ENCODE data around the gene VGLL4.

The VGLL4 gene

GRCh38 chr3:11543141-11543947 lies 100.4 kb downstream of the VGLL4 start:
- no peak overlapping the region for H3K4me3 ChIP-seq (ENCODE audit: control insufficient read depth, low read depth, low read length)
- DNase-seq (ENCODE audit: low read depth): no peak

GRCh38 chr3:11542551-11542950 lies 101.2 kb downstream of the VGLL4 start:
- H3K4me3 ChIP-seq (ENCODE audit: control insufficient read depth, low read depth, low read length): no peak overlapping the region
- TF ChIP-seq, protein P1, sequence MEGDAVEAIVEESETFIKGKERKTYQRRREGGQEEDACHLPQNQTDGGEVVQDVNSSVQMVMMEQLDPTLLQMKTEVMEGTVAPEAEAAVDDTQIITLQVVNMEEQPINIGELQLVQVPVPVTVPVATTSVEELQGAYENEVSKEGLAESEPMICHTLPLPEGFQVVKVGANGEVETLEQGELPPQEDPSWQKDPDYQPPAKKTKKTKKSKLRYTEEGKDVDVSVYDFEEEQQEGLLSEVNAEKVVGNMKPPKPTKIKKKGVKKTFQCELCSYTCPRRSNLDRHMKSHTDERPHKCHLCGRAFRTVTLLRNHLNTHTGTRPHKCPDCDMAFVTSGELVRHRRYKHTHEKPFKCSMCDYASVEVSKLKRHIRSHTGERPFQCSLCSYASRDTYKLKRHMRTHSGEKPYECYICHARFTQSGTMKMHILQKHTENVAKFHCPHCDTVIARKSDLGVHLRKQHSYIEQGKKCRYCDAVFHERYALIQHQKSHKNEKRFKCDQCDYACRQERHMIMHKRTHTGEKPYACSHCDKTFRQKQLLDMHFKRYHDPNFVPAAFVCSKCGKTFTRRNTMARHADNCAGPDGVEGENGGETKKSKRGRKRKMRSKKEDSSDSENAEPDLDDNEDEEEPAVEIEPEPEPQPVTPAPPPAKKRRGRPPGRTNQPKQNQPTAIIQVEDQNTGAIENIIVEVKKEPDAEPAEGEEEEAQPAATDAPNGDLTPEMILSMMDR (conservative IDR thresholded peaks at IDR 0.05; ENCODE audit: control insufficient read depth, insufficient read depth, low read depth, low read length): no peak
- DNase-seq (ENCODE audit: low read depth): no peak

More at GRCh38 chr3:11543141-11543947, 100.4 kb downstream of the VGLL4 start:
- TF ChIP-seq, protein P1 (conservative IDR thresholded peaks at IDR 0.05; ENCODE audit: control insufficient read depth, insufficient read depth, low read depth, low read length): no peak

DNA sequence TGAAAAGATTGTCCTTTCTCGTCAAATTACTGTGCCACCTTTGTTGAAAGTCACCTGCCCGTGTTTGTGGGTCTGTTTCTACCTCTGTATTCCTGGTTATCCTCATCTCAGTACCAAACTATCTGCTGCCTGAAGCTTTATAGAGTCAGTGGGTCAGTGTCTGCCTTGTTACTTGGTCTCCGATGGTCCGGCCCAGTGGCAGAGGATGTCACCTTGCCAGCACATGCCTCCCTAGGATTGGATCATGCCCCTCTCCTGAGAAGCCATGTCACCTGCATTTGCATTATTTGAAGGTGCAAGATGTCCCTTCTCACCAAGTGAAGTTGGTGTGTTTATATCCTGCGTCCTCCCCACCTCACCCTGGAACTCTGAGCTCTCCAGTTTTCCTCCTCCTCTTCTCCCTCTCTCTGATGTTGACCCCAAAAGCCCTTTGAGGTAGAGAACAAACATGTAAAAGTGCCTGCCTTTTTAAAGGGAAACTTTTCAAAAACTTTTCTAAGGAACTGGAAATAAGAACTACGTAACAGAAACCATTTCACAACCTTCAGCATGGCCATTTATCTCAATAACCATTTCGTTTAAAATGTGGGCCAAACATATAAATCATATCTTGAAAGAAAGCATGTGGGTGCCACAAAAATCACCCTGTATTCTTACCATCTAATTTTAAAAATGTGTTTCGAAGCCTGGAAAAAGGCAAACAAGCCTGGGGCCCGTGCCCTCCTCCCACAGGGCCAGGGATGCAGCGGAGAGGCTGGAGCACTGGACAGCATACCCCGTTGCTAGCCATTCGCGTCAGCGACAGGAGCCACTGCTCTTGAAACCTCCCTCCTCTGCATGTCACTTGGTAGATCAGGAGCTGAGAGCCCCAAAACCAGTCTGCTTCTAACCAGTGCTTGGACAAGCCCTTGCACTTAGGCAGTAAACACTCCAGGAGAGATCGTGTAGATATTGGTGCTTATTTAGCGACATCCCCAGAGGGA lies 102.1 kb downstream of the VGLL4 start:
- H3K4me3 ChIP-seq (ENCODE audit: control insufficient read depth, low read depth, low read length): no peak overlapping the region
- no peak for DNase-seq (ENCODE audit: low read depth)
- TF ChIP-seq, protein P1 (conservative IDR thresholded peaks at IDR 0.05; ENCODE audit: control insufficient read depth, insufficient read depth, low read depth, low read length): no peak

DNA sequence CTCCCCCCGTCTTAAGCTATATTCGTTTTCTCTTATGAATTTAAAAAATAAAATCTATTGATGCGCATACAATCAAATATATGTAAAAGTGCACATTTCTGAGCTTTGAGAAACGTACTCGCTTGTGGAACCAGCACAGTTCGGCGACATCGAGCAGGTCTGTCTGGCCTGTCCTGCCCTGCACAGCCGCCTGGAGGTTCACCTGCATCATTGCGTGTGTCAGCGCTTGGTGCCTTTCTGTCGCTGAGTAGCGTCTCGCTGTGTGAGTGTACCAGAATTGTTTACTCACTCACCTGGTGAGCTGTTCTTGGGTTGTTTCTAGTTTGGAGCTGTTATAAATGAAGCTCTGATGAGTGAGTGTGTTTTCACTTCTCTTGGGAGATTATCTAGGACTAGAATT lies 104.0 kb downstream of the VGLL4 start:
- TF ChIP-seq, protein P1 (conservative IDR thresholded peaks at IDR 0.05; ENCODE audit: control insufficient read depth, insufficient read depth, low read depth, low read length): no peak
- DNase-seq (ENCODE audit: low read depth): no peak
- no peak overlapping the region for H3K4me3 ChIP-seq (ENCODE audit: control insufficient read depth, low read depth, low read length)

DNA sequence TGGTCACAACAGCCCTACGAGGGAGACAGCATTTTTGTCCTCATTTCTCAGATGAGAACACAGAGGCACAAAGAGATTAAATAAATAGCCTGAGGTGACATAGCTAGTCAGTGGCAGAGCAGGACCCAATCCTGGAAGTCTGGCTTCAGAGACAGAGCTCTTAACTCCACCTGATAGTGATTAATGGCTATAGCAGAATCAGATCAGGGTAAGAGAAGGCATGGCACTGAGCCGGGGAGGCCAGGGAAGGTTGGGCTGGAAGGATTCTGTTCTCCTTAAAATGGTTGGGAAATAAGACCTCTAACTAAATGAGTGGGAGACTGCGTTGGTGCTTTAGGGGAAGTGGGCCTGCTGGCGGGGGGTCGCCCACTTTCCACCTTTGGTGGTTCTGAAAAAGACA lies 104.5 kb downstream of the VGLL4 start:
- no peak for DNase-seq (ENCODE audit: low read depth)
- TF ChIP-seq, protein P1 (conservative IDR thresholded peaks at IDR 0.05; ENCODE audit: control insufficient read depth, insufficient read depth, low read depth, low read length): no peak
- H3K4me3 ChIP-seq (ENCODE audit: control insufficient read depth, low read depth, low read length): no peak overlapping the region

- H3K4me3 ChIP-seq (ENCODE audit: control insufficient read depth, low read depth, low read length): no peak overlapping the region
- TF ChIP-seq, protein P1 (conservative IDR thresholded peaks at IDR 0.05; ENCODE audit: control insufficient read depth, insufficient read depth, low read depth, low read length): no peak
- no peak for DNase-seq (ENCODE audit: low read depth)
Measured at GRCh38 chr3:11538581-11538980, 105.1 kb downstream of the VGLL4 start.

Data from fibroblast of mammary gland (primary cell).